ENCODE data around the gene AKAP13. TPM values are rescaled to one million over a fixed set of nuclear protein-coding genes. Genes with fewer than 3 reads are reported as not detected.

The AKAP13 gene
- polyA plus RNA-seq, 1 donor from 2014 or later: 10.0 TPM

- Histone ChIP-seq H4K20me1 (ENCODE audit: insufficient read depth) (no peaks in the 10 kb centered on the region), H3F3A (ENCODE audit: insufficient read depth, low read length, poor library complexity, severe bottlenecking) (no peaks in the 10 kb centered on the region), H3K4me2 (ENCODE audit: low read length) (no peak overlapping the region), H3K4me3 (ENCODE audit: low read length) (no peak overlapping the region), H3K9me3 (ENCODE audit: low read length) (no peaks in the 10 kb centered on the region), H3K9ac (ENCODE audit: low read length) (no peak overlapping the region), H3K9me2 (ENCODE audit: insufficient read depth, low read length) (no peaks in the 10 kb centered on the region), H3K36me3 (ENCODE audit: insufficient read depth, low read length) (no peaks in the 10 kb centered on the region), H3K27ac (ENCODE audit: low read length) (no peak overlapping the region), H3K79me2 (replicated peaks; ENCODE audit: insufficient read depth, low read length) (peaks cover 4% of the 10 kb centered on the region), H3K27me3 (ENCODE audit: insufficient read depth, low read depth, low read length) (no peaks in the 10 kb centered on the region), H2AFZ (ENCODE audit: low read depth, low read length) (no peak overlapping the region)
- TF ChIP-seq TAF1 (IDR thresholded peaks at IDR 0.05; ENCODE audit: low read depth) (no peak), EP300 (conservative IDR thresholded peaks at IDR 0.05; ENCODE audit: poor library complexity, severe bottlenecking) (no peak), CTCF (IDR thresholded peaks at IDR 0.05; ENCODE audit: poor library complexity, severe bottlenecking) (no peak)
Observed at GRCh38 chr15:85423256-85423655, 42.9 kb downstream of the AKAP13 start.

GRCh38 chr15:85424154-85424553, 43.8 kb downstream of the AKAP13 start:
- Histone ChIP-seq H3K9me2 (ENCODE audit: insufficient read depth, low read length) (no peaks in the 10 kb centered on the region), H4K20me1 (ENCODE audit: insufficient read depth) (no peaks in the 10 kb centered on the region), H3K4me2 (ENCODE audit: low read length) (no peak overlapping the region)

More at GRCh38 chr15:85424154-85424553, 43.8 kb downstream of the AKAP13 start:
- Histone ChIP-seq H3K27me3 (ENCODE audit: insufficient read depth, low read depth, low read length) (no peaks in the 10 kb centered on the region), H3K79me2 (replicated peaks; ENCODE audit: insufficient read depth, low read length) (peaks cover 4% of the 10 kb centered on the region), H3F3A (ENCODE audit: insufficient read depth, low read length, poor library complexity, severe bottlenecking) (no peaks in the 10 kb centered on the region), H2AFZ (ENCODE audit: low read depth, low read length) (no peak overlapping the region), H3K36me3 (ENCODE audit: insufficient read depth, low read length) (no peaks in the 10 kb centered on the region), H3K27ac (ENCODE audit: low read length) (no peak overlapping the region), H3K9ac (ENCODE audit: low read length) (no peak overlapping the region), H3K4me3 (ENCODE audit: low read length) (no peak overlapping the region), H3K9me3 (ENCODE audit: low read length) (no peaks in the 10 kb centered on the region)
- TF ChIP-seq REST (IDR thresholded peaks at IDR 0.05; ENCODE audit: borderline replicate concordance): no peak
- TF ChIP-seq POLR2AphosphoS5 (IDR thresholded peaks at IDR 0.05): no peak
- no peak for TF ChIP-seq MXI1 (conservative IDR thresholded peaks at IDR 0.05; ENCODE audit: poor library complexity, severe bottlenecking)
- no peak for TF ChIP-seq RAD21 (conservative IDR thresholded peaks at IDR 0.05)
- TF ChIP-seq CTCF (IDR thresholded peaks at IDR 0.05; ENCODE audit: poor library complexity, severe bottlenecking): no peak
- TF ChIP-seq EP300 (conservative IDR thresholded peaks at IDR 0.05; ENCODE audit: poor library complexity, severe bottlenecking): no peak
- no peak for TF ChIP-seq TAF1 (IDR thresholded peaks at IDR 0.05; ENCODE audit: low read depth)
- TF ChIP-seq EZH2 (IDR thresholded peaks at IDR 0.05; ENCODE audit: borderline replicate concordance, insufficient read depth, low read length, poor library complexity, severe bottlenecking): no peak
- TF ChIP-seq SMC3 (conservative IDR thresholded peaks at IDR 0.05; ENCODE audit: poor library complexity): no peak

Data from neural cell (in vitro differentiated cells).